Lung (tissue), 12 donors: Measurements from ENCODE around the gene RAP1GDS1. TPM values are rescaled to one million over a fixed set of nuclear protein-coding genes. Genes with fewer than 3 reads are reported as not detected.
A peak's percentile ranks its signal among the peaks of the same experiment; 100 is the strongest.

ENCODE experiments used
- ATAC-seq: fragments of 200-7000 bp; cut with Tn5 transposase; one replicate; pipeline ENCODE4 v1.9.1; 2020; ENCODE audit warnings: moderate number of reproducible peaks; ENCODE audit not compliant: insufficient read depth, low FRiP score
- DNase-seq, 3 donors: peaks; one replicate each; pipeline ENCODE4 v3.0.0-alpha.2; 2013 to 2017
- H3K27ac ChIP-seq, 2 donors: one replicate each; pipeline ENCODE4 v1.5.1; 2013; ENCODE audit warnings: mild to moderate bottlenecking in 2 of 2, moderate library complexity in 2 of 2, control low read depth in 1 of 2, inconsistent platforms in 1 of 2, low read depth in 1 of 2, low read length in 1 of 2
- H3K27me3 ChIP-seq, 3 donors: one replicate each; pipeline ENCODE4 v1.5.1; 2013; ENCODE audit warnings: low read length in 2 of 3; ENCODE audit not compliant: control insufficient read depth in 3 of 3, insufficient read depth in 3 of 3
- H3K36me3 ChIP-seq, 4 donors: one replicate each; pipeline ENCODE4 v1.5.1; 2013; ENCODE audit warnings: low read length in 4 of 4, mild to moderate bottlenecking in 1 of 4, moderate library complexity in 1 of 4; ENCODE audit not compliant: control insufficient read depth in 4 of 4, insufficient read depth in 4 of 4
- H3K4me1 ChIP-seq, 5 donors: one replicate each; pipeline ENCODE4 v1.5.1; 2013; ENCODE audit warnings: low read length in 5 of 5, mild to moderate bottlenecking in 2 of 5, moderate library complexity in 1 of 5; ENCODE audit not compliant: control insufficient read depth in 5 of 5, insufficient read depth in 5 of 5
- H3K4me3 ChIP-seq: one replicate; pipeline ENCODE4 v1.5.1; 2013; ENCODE audit warnings: mild to moderate bottlenecking, control low read depth, moderate library complexity
- H3K9ac ChIP-seq, 2 donors: one replicate each; pipeline ENCODE4 v1.5.1; 2013; ENCODE audit warnings: low read length in 2 of 2, control low read depth in 1 of 2; ENCODE audit not compliant: insufficient read depth in 1 of 2
- H3K9me3 ChIP-seq, 4 donors: one replicate each; pipeline ENCODE4 v1.5.1; 2013; ENCODE audit warnings: low read length in 3 of 4, mild to moderate bottlenecking in 1 of 4, moderate library complexity in 1 of 4; ENCODE audit not compliant: control insufficient read depth in 4 of 4, insufficient read depth in 3 of 4
- CTCF ChIP-seq: IDR thresholded peaks from 2 replicates; pipeline ENCODE4 v1.5.1; 2012; ENCODE audit warnings: mild to moderate bottlenecking; ENCODE audit errors: control extremely low read depth, extremely low read depth
- WGBS, 2 donors: extraction: QIAGEN DNeasy Blood & Tissue Kit; methylation state at CpG; one replicate each; pipeline ENCODE4 v1.1.7; 2013; 5-methylcytosine and 5-hydroxymethylcytosine counted together
- polyA plus RNA-seq, 2 donors: library from polyadenylated mRNA; stranded (reverse); fragments of 200-250 nt; gene quantifications; one replicate each; pipeline ENCODE4 v1.2.1, GENCODE V29; 2013
- total RNA-seq, 2 donors: library from RNA; depleted of rRNA in 1 of 2; stranded (reverse); fragments of >200 nt in 1 of 2; gene quantifications; one replicate each; pipeline ENCODE4 v1.2.1, GENCODE V29; 2014 to 2021
- donor health status: control.
- donor health status: control.
- donor health status: Bipolar disorder and iron deficiency.
- donor health status: healthy.
- donor health status: DM: yes; HTN: yes; CAD: no.

The RAP1GDS1 gene
- total and polyA plus RNA-seq, 4 donors: 12.3 to 41.6 (median 26.5) TPM

GRCh38 chr4:98491899-98492559 lies 230.8 kb downstream of the RAP1GDS1 start:
- no peak for ATAC-seq
- no peak for TF ChIP-seq CTCF
- peak in 1 of 3 donors; percentile 12 for DNase-seq
- no peak overlapping the region for H3K4me3 ChIP-seq
- WGBS, 2 donors: 96% methylated on average over 7 of the region's 7 CpGs
- H3K9ac ChIP-seq: no peak overlapping the region
- peaks cover 0 to 11% (median 6%) of the 10 kb centered on the region in 5 donors for H3K4me1 ChIP-seq
- H3K27me3 ChIP-seq: no peaks in the 10 kb centered on the region
- H3K36me3 ChIP-seq: no peaks in the 10 kb centered on the region
- H3K9me3 ChIP-seq: no peaks in the 10 kb centered on the region
- H3K27ac ChIP-seq: no peak overlapping the region

GRCh38 chr4:98493296-98493695 lies 232.1 kb downstream of the RAP1GDS1 start:
- H3K9ac ChIP-seq: no peak overlapping the region
- ATAC-seq (no peak), DNase-seq (no peak)
- no peaks in the 10 kb centered on the region for H3K27me3 ChIP-seq
- H3K4me1 ChIP-seq: peaks cover 0 to 11% (median 6%) of the 10 kb centered on the region in 5 donors
- WGBS, 2 donors: 79 to 83% methylated on average over 4 of the region's 4 CpGs
- H3K9me3 ChIP-seq: no peaks in the 10 kb centered on the region
- no peaks in the 10 kb centered on the region for H3K36me3 ChIP-seq
- H3K4me3 ChIP-seq: no peak overlapping the region
- TF ChIP-seq CTCF: no peak
- H3K27ac ChIP-seq: no peak overlapping the region

Other genes starting within 250 kb of the RAP1GDS1 start
- gene STPG2, start 117.9 kb upstream of the RAP1GDS1 start, total RNA-seq: 1 to 10 TPM in 1 of 2 donors, under 1 TPM in 1; 0.43 to 1.6 TPM
- under 1 TPM; 0.10 TPM for gene STPG2, start 117.9 kb upstream of the RAP1GDS1 start, polyA plus RNA-seq